Suprapubic skin (tissue), 4 donors: Measurements from ENCODE around the gene SEMA6A. TPM values are rescaled to one million over a fixed set of nuclear protein-coding genes. Genes with fewer than 3 reads are reported as not detected.
"Not testable (repeated sequence)": the region's sequence is repeated elsewhere in the genome, so short reads cannot be mapped to it uniquely, and the experiment has no call there.

Experiments
- DNase-seq, 2 donors: peaks; one replicate each; pipeline ENCODE4 v3.0.0-alpha.2; 2019; ENCODE audit warnings: low spot score in 2 of 2
- H3K27ac ChIP-seq: fragments of 200-600 bp; sonication (generic); one replicate; pipeline ENCODE4 v1.5.1; 2019
- H3K27me3 ChIP-seq: fragments of 200-600 bp; sonication (generic); one replicate; pipeline ENCODE4 v1.5.1; 2019
- H3K36me3 ChIP-seq: fragments of 200-600 bp; sonication (generic); one replicate; pipeline ENCODE4 v1.5.1; 2019
- H3K4me1 ChIP-seq: fragments of 200-600 bp; sonication (generic); one replicate; pipeline ENCODE4 v1.5.1; 2019
- H3K4me3 ChIP-seq: fragments of 200-600 bp; sonication (generic); one replicate; pipeline ENCODE4 v1.5.1; 2019; ENCODE audit warnings: mild to moderate bottlenecking
- H3K9me3 ChIP-seq: fragments of 200-600 bp; sonication (generic); one replicate; pipeline ENCODE4 v1.5.1; 2019
- EP300 ChIP-seq: sonication (generic); formaldehyde crosslinking; IDR thresholded peaks from one replicate; pipeline ENCODE4 v1.6.1; 2017; ENCODE audit warnings: antibody characterized with exemption
- POLR2A ChIP-seq, 2 donors: fragments of 450-650 bp; IDR thresholded peaks; one replicate each; pipeline ENCODE4 v1.6.1; 2017; ENCODE audit warnings: antibody characterized with exemption in 2 of 2, mild to moderate bottlenecking in 2 of 2, moderate library complexity in 2 of 2
- POLR2AphosphoS5 ChIP-seq, 3 donors: sonication (generic); formaldehyde crosslinking; IDR thresholded peaks; one replicate each; pipeline ENCODE4 v1.6.1; 2017; ENCODE audit warnings: antibody characterized with exemption in 3 of 3
- WGBS: methylation state at CpG from one replicate; pipeline ENCODE4 v1.1.5; 2018; 5-methylcytosine and 5-hydroxymethylcytosine counted together
- total RNA-seq, 4 donors: library from RNA; depleted of rRNA; stranded (reverse); fragments of >200 nt; gene quantifications; one replicate each; pipeline ENCODE4 v1.1.0, GENCODE V29; 2016
- TF ChIP-seq, protein P1 (sequence below), 2 donors: fragments of 200-600 bp in 1 of 2; fragments of 450-650 bp in 1 of 2; sonication (generic) in 1 of 2; IDR thresholded peaks; one replicate each; pipeline ENCODE4 v1.5.1; 2016 to 2019; ENCODE audit warnings: antibody characterized with exemption in 2 of 2, mild to moderate bottlenecking in 1 of 2, moderate library complexity in 1 of 2

SEMA6A gene
- total RNA-seq, 4 donors from 2014 or later = 7.4 to 27.8 (median 15.5) TPM

DNA sequence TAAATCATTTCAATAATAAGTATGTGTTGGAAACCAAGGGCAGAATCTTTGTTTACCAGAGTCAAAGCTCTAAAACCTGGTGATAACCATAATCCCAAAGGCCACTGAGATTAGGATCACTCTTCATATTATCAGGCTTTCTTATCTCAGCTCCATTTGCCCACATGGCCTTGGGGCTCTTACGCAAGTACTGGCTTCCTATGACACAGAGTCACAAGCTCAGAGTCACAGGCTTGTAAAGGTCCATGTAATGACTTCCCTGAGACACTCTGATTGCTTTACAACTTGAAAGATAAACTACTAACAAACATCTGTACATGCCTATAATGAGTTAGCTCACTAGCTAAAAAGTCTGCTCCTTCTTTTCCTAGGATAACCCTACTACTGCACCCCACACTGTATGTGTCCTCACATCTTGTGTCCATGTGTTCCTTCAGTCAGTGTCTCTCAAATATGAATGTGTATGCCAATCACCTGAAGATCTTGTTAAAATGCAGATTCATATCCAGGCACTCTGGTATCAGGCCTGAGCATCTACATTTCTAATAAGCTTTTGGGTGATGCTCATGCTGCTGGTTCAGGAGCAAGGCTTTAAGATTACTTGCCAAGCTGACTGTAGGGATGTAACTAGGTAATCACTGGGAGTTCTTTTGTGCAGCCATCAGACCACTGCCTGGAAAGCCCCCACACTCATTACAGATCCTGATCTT lies 28.4 kb downstream of the SEMA6A start:
- H3K27ac ChIP-seq = no peak overlapping the region
- H3K4me3 ChIP-seq = no peak overlapping the region
- H3K36me3 ChIP-seq = no peaks in the 10 kb centered on the region
- H3K27me3 ChIP-seq = no peaks in the 10 kb centered on the region
- 77% methylated on average over 1 of the region's 1 CpG for WGBS
- TF ChIP-seq POLR2A (IDR thresholded peaks at IDR 0.05) = no peak
- no peak for TF ChIP-seq POLR2AphosphoS5 (IDR thresholded peaks at IDR 0.05)
- no peak for TF ChIP-seq EP300
- TF ChIP-seq, protein P1, sequence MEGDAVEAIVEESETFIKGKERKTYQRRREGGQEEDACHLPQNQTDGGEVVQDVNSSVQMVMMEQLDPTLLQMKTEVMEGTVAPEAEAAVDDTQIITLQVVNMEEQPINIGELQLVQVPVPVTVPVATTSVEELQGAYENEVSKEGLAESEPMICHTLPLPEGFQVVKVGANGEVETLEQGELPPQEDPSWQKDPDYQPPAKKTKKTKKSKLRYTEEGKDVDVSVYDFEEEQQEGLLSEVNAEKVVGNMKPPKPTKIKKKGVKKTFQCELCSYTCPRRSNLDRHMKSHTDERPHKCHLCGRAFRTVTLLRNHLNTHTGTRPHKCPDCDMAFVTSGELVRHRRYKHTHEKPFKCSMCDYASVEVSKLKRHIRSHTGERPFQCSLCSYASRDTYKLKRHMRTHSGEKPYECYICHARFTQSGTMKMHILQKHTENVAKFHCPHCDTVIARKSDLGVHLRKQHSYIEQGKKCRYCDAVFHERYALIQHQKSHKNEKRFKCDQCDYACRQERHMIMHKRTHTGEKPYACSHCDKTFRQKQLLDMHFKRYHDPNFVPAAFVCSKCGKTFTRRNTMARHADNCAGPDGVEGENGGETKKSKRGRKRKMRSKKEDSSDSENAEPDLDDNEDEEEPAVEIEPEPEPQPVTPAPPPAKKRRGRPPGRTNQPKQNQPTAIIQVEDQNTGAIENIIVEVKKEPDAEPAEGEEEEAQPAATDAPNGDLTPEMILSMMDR (IDR thresholded peaks at IDR 0.05) = no peak
- no peaks in the 10 kb centered on the region for H3K4me1 ChIP-seq
- no peak for DNase-seq
- peaks cover 8% of the 10 kb centered on the region for H3K9me3 ChIP-seq

- not testable (repeated sequence) for H3K27me3 ChIP-seq, H3K4me3 ChIP-seq, H3K36me3 ChIP-seq, H3K4me1 ChIP-seq, H3K9me3 ChIP-seq, DNase-seq, H3K27ac ChIP-seq
- WGBS = 94% methylated on average over 6 of the region's 6 CpGs
Observed at GRCh38 chr5:116545465-116545864, 29.2 kb downstream of the SEMA6A start.

- 100% methylated on average over 3 of the region's 3 CpGs for WGBS
- Histone ChIP-seq H3K4me3 (no peak overlapping the region), H3K36me3 (no peaks in the 10 kb centered on the region), H3K9me3 (peaks cover 8% of the 10 kb centered on the region), H3K4me1 (no peaks in the 10 kb centered on the region), H3K27ac (no peak overlapping the region), H3K27me3 (no peaks in the 10 kb centered on the region)
- TF ChIP-seq POLR2AphosphoS5 (IDR thresholded peaks at IDR 0.05) = no peak
- no peak for TF ChIP-seq EP300
- no peak for TF ChIP-seq POLR2A (IDR thresholded peaks at IDR 0.05)
- TF ChIP-seq, protein P1 (IDR thresholded peaks at IDR 0.05) = no peak
- no peak for DNase-seq
Observed at GRCh38 chr5:116544531-116545241, 29.9 kb downstream of the SEMA6A start.

DNA sequence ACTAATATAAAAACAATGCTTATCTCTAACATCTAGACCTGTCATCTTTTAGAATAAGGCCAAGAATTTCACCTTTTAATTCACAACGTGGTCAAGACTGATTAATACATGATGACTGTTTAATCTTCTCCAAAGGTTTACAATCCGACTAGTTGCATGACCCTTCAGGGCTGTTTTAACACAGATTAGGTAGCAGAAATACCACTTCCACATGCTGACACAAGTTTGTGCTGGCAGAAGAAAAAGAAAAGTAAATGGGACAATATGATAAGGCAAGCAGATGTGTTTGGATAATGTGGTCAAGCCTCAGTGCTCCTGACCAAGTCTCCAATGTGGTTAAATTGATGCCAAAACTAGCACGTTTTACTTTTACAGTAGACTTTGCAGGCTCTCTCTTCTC lies 31.1 kb downstream of the SEMA6A start:
- Histone ChIP-seq H3K27me3 (no peaks in the 10 kb centered on the region), H3K27ac (no peak overlapping the region), H3K36me3 (no peaks in the 10 kb centered on the region), H3K4me1 (no peaks in the 10 kb centered on the region), H3K9me3 (peaks cover 8% of the 10 kb centered on the region), H3K4me3 (no peak overlapping the region)
- 36% methylated on average over 3 of the region's 3 CpGs for WGBS
- DNase-seq = no peak
- TF ChIP-seq POLR2AphosphoS5 (IDR thresholded peaks at IDR 0.05) (no peak), EP300 (no peak), POLR2A (IDR thresholded peaks at IDR 0.05) (no peak)
- TF ChIP-seq, protein P1 (IDR thresholded peaks at IDR 0.05) = no peak

- Histone ChIP-seq H3K36me3 (no peaks in the 10 kb centered on the region), H3K27me3 (no peaks in the 10 kb centered on the region), H3K9me3 (peaks cover 8% of the 10 kb centered on the region), H3K4me3 (no peak overlapping the region), H3K4me1 (no peaks in the 10 kb centered on the region), H3K27ac (no peak overlapping the region)
- TF ChIP-seq EP300 (no peak), POLR2A (IDR thresholded peaks at IDR 0.05) (no peak), POLR2AphosphoS5 (IDR thresholded peaks at IDR 0.05) (no peak)
- TF ChIP-seq, protein P1 (IDR thresholded peaks at IDR 0.05) = no peak
- DNase-seq = no peak
- 88% methylated on average over 3 of the region's 3 CpGs for WGBS
Observed at GRCh38 chr5:116542619-116543018, 32.0 kb downstream of the SEMA6A start.
